Neural cell (in vitro differentiated cells): ENCODE data around the gene CDK15. TPM values are rescaled to one million over a fixed set of nuclear protein-coding genes. Genes with fewer than 3 reads are reported as not detected.

Experiments
- H2AFZ ChIP-seq: fragments of 200-600, 300-800 bp; sonication (generic), shearing (Covaris generic); 2 replicates; pipeline ENCODE4 v1.6.0; 2014; ENCODE audit warnings: low read depth, mild to moderate bottlenecking, antibody characterized with exemption, low read length, moderate library complexity
- H3F3A ChIP-seq: fragments of 200-600 bp; shearing (Covaris generic); 2 replicates; pipeline ENCODE4 v1.6.1; 2016; ENCODE audit warnings: mild to moderate bottlenecking, moderate library complexity, mixed read lengths, antibody characterized with exemption, low read length; ENCODE audit not compliant: insufficient read depth, poor library complexity, severe bottlenecking
- H3K27ac ChIP-seq: fragments of 200-600, 300-800 bp; sonication (generic), shearing (Covaris generic); 2 replicates; pipeline ENCODE4 v1.5.1; 2014; ENCODE audit warnings: mild to moderate bottlenecking, low read length, moderate library complexity
- H3K27me3 ChIP-seq: fragments of 300-800, 200-600 bp; sonication (generic), shearing (Covaris generic); 2 replicates; pipeline ENCODE4 v1.6.0; 2014; ENCODE audit warnings: mild to moderate bottlenecking, low read depth, low read length, moderate library complexity; ENCODE audit not compliant: insufficient read depth
- H3K36me3 ChIP-seq: fragments of 300-800, 200-600 bp; sonication (generic), shearing (Covaris generic); 2 replicates; pipeline ENCODE4 v1.5.1; 2014; ENCODE audit warnings: mild to moderate bottlenecking, antibody characterized with exemption, low read length, moderate library complexity; ENCODE audit not compliant: insufficient read depth
- H3K4me2 ChIP-seq: fragments of 300-800, 200-600 bp; sonication (generic), shearing (Covaris generic); 2 replicates; pipeline ENCODE4 v1.6.0; 2014; ENCODE audit warnings: mild to moderate bottlenecking, low read length
- H3K4me3 ChIP-seq: fragments of 300-800, 200-600 bp; sonication (generic), shearing (Covaris generic); 2 replicates; pipeline ENCODE4 v1.5.1; 2014; ENCODE audit warnings: mild to moderate bottlenecking, low read length, moderate library complexity
- H3K79me2 ChIP-seq: fragments of 200-600 bp; shearing (Covaris generic); replicated peaks from 2 replicates; pipeline ENCODE4 v1.6.0; 2014; ENCODE audit warnings: mild to moderate bottlenecking, low read length, moderate library complexity; ENCODE audit not compliant: insufficient read depth
- H3K9ac ChIP-seq: fragments of 300-800, 200-600 bp; sonication (generic), shearing (Covaris generic); 2 replicates; pipeline ENCODE4 v1.6.1; 2016; ENCODE audit warnings: mild to moderate bottlenecking, low read length, mixed read lengths
- H3K9me2 ChIP-seq: fragments of 200-600 bp; shearing (Covaris generic); 2 replicates; pipeline ENCODE4 v1.6.1; 2016; ENCODE audit warnings: mild to moderate bottlenecking, low read length, mixed read lengths; ENCODE audit not compliant: insufficient read depth
- H3K9me3 ChIP-seq: fragments of 200-600, 300-800 bp; sonication (generic), shearing (Covaris generic); 2 replicates; pipeline ENCODE4 v1.6.1; 2016; ENCODE audit warnings: mild to moderate bottlenecking, mixed run types, low read length, moderate library complexity, mixed read lengths
- H4K20me1 ChIP-seq: fragments of 200-600 bp; shearing (Covaris generic); 2 replicates; pipeline ENCODE4 v1.6.1; 2016; ENCODE audit warnings: mild to moderate bottlenecking, mixed run types; ENCODE audit not compliant: insufficient read depth
- EP300 ChIP-seq: fragments of 450-650 bp; conservative IDR thresholded peaks from 2 replicates; pipeline ENCODE4 v1.6.1; 2014; ENCODE audit warnings: antibody characterized with exemption, mild to moderate bottlenecking, moderate library complexity; ENCODE audit not compliant: poor library complexity, severe bottlenecking
- EZH2 ChIP-seq: fragments of 200-600, 300-800 bp; shearing (Covaris generic), sonication (generic); IDR thresholded peaks from 2 replicates; pipeline ENCODE4 v1.6.1; 2014; ENCODE audit warnings: antibody characterized with exemption, low read length, borderline replicate concordance, mild to moderate bottlenecking; ENCODE audit not compliant: insufficient read depth, poor library complexity, severe bottlenecking
- MXI1 ChIP-seq: fragments of 450-650 bp; conservative IDR thresholded peaks from 2 replicates; pipeline ENCODE4 v1.6.1; 2014; ENCODE audit warnings: antibody characterized with exemption, mild to moderate bottlenecking; ENCODE audit not compliant: poor library complexity, severe bottlenecking
- POLR2AphosphoS5 ChIP-seq: IDR thresholded peaks from 2 replicates; pipeline ENCODE4 v1.6.1; 2012
- RAD21 ChIP-seq: fragments of 450-650 bp; conservative IDR thresholded peaks from 2 replicates; pipeline ENCODE4 v1.6.1; 2014; ENCODE audit warnings: antibody characterized with exemption, mild to moderate bottlenecking, moderate library complexity
- SMC3 ChIP-seq: fragments of 450-650 bp; conservative IDR thresholded peaks from 2 replicates; pipeline ENCODE4 v1.6.1; 2014; ENCODE audit warnings: antibody characterized with exemption, mild to moderate bottlenecking, moderate library complexity; ENCODE audit not compliant: poor library complexity
- TAF1 ChIP-seq: IDR thresholded peaks from 2 replicates; pipeline ENCODE4 v1.6.1; 2012; ENCODE audit warnings: low read depth
- polyA plus RNA-seq: library from polyadenylated mRNA; depleted of rRNA; stranded (reverse); fragments of >200 nt; gene quantifications from 2 replicates; pipeline ENCODE4 v1.2.3, GENCODE V29; 2014
- TF ChIP-seq, protein P1 (sequence below): IDR thresholded peaks from 2 replicates; pipeline ENCODE4 v1.6.1; 2012; ENCODE audit warnings: borderline replicate concordance
- TF ChIP-seq, protein P2 (sequence below): fragments of 450-650 bp; IDR thresholded peaks from 2 replicates; pipeline ENCODE4 v1.5.1; 2014; ENCODE audit warnings: antibody characterized with exemption, mild to moderate bottlenecking, moderate library complexity; ENCODE audit not compliant: poor library complexity, severe bottlenecking

CDK15 gene
- polyA plus RNA-seq, 1 donor from 2014 or later = 0.09 TPM

DNA sequence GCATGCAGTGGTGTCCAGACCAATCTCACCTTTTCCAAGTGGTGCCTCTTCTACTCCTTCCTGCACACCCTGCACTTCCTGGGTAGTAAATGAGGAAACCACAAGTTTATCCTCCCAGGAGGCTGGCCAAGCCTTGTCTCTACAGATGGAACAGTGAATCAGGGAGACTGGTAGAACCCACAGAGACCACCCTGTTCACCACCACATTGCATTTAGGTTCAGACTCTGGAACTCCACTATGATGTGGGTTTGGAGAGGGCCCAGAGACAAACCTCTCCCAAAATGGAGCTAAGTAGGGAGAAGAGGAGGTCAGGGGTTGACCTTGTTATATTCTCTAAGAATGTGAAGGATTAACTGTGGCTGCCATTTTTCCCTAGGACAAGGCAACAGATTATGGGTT, 124.5 kb downstream of the CDK15 start:
- H3K9ac ChIP-seq = no peak overlapping the region
- H3K27ac ChIP-seq = no peak overlapping the region
- H3K36me3 ChIP-seq = no peaks in the 10 kb centered on the region
- no peak overlapping the region for H2AFZ ChIP-seq
- H3K27me3 ChIP-seq = no peaks in the 10 kb centered on the region
- no peaks in the 10 kb centered on the region for H3K9me2 ChIP-seq
- no peak overlapping the region for H3K4me3 ChIP-seq
- H3K4me2 ChIP-seq = no peak overlapping the region
- no peak for TF ChIP-seq SMC3
- TF ChIP-seq TAF1 = no peak
- TF ChIP-seq EZH2 = no peak
- TF ChIP-seq MXI1 = no peak
- TF ChIP-seq, protein P1, sequence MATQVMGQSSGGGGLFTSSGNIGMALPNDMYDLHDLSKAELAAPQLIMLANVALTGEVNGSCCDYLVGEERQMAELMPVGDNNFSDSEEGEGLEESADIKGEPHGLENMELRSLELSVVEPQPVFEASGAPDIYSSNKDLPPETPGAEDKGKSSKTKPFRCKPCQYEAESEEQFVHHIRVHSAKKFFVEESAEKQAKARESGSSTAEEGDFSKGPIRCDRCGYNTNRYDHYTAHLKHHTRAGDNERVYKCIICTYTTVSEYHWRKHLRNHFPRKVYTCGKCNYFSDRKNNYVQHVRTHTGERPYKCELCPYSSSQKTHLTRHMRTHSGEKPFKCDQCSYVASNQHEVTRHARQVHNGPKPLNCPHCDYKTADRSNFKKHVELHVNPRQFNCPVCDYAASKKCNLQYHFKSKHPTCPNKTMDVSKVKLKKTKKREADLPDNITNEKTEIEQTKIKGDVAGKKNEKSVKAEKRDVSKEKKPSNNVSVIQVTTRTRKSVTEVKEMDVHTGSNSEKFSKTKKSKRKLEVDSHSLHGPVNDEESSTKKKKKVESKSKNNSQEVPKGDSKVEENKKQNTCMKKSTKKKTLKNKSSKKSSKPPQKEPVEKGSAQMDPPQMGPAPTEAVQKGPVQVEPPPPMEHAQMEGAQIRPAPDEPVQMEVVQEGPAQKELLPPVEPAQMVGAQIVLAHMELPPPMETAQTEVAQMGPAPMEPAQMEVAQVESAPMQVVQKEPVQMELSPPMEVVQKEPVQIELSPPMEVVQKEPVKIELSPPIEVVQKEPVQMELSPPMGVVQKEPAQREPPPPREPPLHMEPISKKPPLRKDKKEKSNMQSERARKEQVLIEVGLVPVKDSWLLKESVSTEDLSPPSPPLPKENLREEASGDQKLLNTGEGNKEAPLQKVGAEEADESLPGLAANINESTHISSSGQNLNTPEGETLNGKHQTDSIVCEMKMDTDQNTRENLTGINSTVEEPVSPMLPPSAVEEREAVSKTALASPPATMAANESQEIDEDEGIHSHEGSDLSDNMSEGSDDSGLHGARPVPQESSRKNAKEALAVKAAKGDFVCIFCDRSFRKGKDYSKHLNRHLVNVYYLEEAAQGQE = no peak
- no peak for TF ChIP-seq EP300
- TF ChIP-seq, protein P2, sequence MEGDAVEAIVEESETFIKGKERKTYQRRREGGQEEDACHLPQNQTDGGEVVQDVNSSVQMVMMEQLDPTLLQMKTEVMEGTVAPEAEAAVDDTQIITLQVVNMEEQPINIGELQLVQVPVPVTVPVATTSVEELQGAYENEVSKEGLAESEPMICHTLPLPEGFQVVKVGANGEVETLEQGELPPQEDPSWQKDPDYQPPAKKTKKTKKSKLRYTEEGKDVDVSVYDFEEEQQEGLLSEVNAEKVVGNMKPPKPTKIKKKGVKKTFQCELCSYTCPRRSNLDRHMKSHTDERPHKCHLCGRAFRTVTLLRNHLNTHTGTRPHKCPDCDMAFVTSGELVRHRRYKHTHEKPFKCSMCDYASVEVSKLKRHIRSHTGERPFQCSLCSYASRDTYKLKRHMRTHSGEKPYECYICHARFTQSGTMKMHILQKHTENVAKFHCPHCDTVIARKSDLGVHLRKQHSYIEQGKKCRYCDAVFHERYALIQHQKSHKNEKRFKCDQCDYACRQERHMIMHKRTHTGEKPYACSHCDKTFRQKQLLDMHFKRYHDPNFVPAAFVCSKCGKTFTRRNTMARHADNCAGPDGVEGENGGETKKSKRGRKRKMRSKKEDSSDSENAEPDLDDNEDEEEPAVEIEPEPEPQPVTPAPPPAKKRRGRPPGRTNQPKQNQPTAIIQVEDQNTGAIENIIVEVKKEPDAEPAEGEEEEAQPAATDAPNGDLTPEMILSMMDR = no peak
- no peak for TF ChIP-seq RAD21
- TF ChIP-seq POLR2AphosphoS5 = no peak
- H4K20me1 ChIP-seq = no peaks in the 10 kb centered on the region
- H3K79me2 ChIP-seq = no peaks in the 10 kb centered on the region
- H3F3A ChIP-seq = no peaks in the 10 kb centered on the region
- H3K9me3 ChIP-seq = no peaks in the 10 kb centered on the region

GRCh38 chr2:201931475-201931874, 125.1 kb downstream of the CDK15 start:
- H3F3A ChIP-seq = no peaks in the 10 kb centered on the region
- H3K9me3 ChIP-seq = no peaks in the 10 kb centered on the region
- H4K20me1 ChIP-seq = no peaks in the 10 kb centered on the region
- H2AFZ ChIP-seq = no peak overlapping the region
- H3K27me3 ChIP-seq = no peaks in the 10 kb centered on the region
- no peak overlapping the region for H3K27ac ChIP-seq
- H3K4me3 ChIP-seq = no peak overlapping the region
- no peaks in the 10 kb centered on the region for H3K79me2 ChIP-seq
- H3K9me2 ChIP-seq = no peaks in the 10 kb centered on the region
- no peak overlapping the region for H3K9ac ChIP-seq
- no peak for TF ChIP-seq SMC3
- TF ChIP-seq EZH2 = no peak
- TF ChIP-seq RAD21 = no peak
- TF ChIP-seq TAF1 = no peak
- TF ChIP-seq, protein P1 = no peak
- TF ChIP-seq MXI1 = no peak
- TF ChIP-seq, protein P2 = no peak
- no peak for TF ChIP-seq POLR2AphosphoS5
- no peak for TF ChIP-seq EP300
- no peaks in the 10 kb centered on the region for H3K36me3 ChIP-seq
- no peak overlapping the region for H3K4me2 ChIP-seq
